ENCODE measurements around the gene CADPS2.

DNA sequence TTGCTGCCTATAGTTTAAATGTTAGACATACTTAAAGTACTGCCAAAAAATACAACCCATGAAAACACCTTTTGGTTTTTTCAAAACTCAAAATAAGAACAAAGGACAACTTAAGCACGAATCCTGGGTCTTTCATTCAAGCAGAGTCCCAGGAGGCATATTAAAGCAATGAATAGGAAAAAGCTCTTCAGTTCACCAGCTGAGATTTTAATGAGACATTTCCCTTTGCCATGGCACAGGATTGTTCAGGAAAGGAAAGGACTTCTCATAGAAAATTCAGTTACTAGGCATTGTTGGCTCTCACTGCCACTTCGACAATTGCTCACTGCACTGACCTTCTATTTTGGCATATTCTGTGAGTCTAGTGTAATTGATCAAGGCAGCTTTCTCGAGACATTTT lies 448.3 kb downstream of the CADPS2 start:
- TF ChIP-seq, protein P1, sequence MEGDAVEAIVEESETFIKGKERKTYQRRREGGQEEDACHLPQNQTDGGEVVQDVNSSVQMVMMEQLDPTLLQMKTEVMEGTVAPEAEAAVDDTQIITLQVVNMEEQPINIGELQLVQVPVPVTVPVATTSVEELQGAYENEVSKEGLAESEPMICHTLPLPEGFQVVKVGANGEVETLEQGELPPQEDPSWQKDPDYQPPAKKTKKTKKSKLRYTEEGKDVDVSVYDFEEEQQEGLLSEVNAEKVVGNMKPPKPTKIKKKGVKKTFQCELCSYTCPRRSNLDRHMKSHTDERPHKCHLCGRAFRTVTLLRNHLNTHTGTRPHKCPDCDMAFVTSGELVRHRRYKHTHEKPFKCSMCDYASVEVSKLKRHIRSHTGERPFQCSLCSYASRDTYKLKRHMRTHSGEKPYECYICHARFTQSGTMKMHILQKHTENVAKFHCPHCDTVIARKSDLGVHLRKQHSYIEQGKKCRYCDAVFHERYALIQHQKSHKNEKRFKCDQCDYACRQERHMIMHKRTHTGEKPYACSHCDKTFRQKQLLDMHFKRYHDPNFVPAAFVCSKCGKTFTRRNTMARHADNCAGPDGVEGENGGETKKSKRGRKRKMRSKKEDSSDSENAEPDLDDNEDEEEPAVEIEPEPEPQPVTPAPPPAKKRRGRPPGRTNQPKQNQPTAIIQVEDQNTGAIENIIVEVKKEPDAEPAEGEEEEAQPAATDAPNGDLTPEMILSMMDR (IDR thresholded peaks at IDR 0.05), result no peak
- TF ChIP-seq POLR2AphosphoS5 (IDR thresholded peaks at IDR 0.05) (no peak), EP300 (IDR thresholded peaks at IDR 0.05) (no peak), POLR2A (IDR thresholded peaks at IDR 0.05) (no peak)
